GM13977 (cell line): ENCODE results near the gene EVL.

Experiments used
- DNase-seq: peaks from one replicate; pipeline ENCODE4 v3.0.0; 2012; ENCODE audit warnings: low spot score
- in situ Hi-C: fragments of 300-500 bp; cut with MboI; formaldehyde crosslinking; loops from one replicate; pipeline ENCODE4 v1.12.0; 2022; ENCODE audit warnings: low sequenced_read_pairs, low pct_unique_long_range_greater_than_20kb, mixed read lengths, inconsistent platforms; ENCODE audit not compliant: unreplicated experiment
- TF ChIP-seq, protein P1 (sequence below): IDR thresholded peaks from 2 replicates; pipeline ENCODE4 v1.5.1; 2012; ENCODE audit warnings: mild to moderate bottlenecking, control low read depth; ENCODE audit not compliant: insufficient read depth; ENCODE audit errors: extremely low read depth, missing control alignments

Gene EVL

DNA sequence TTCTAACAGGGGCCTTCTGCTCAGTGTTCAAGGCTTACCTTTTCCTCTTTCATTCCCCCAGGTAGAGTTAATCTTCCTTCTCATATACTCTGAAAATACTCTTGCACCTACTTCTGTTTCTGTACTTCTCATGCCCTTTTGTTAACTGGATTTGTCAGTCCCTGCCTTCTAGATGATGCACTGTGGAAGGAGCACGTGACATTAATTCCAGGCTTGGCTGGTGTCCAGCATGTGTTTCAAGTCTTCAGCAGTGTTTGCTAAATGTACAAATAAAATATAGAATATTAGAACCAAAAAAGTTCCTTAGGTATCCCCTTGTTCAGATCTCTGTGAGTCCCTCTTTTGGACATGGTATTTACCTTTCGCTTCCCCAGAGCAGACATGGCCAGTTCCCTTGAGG, 27.9 kb upstream of the EVL start:
- DNase-seq: no peak
- in situ Hi-C loops: no loop called here
- TF ChIP-seq, protein P1, sequence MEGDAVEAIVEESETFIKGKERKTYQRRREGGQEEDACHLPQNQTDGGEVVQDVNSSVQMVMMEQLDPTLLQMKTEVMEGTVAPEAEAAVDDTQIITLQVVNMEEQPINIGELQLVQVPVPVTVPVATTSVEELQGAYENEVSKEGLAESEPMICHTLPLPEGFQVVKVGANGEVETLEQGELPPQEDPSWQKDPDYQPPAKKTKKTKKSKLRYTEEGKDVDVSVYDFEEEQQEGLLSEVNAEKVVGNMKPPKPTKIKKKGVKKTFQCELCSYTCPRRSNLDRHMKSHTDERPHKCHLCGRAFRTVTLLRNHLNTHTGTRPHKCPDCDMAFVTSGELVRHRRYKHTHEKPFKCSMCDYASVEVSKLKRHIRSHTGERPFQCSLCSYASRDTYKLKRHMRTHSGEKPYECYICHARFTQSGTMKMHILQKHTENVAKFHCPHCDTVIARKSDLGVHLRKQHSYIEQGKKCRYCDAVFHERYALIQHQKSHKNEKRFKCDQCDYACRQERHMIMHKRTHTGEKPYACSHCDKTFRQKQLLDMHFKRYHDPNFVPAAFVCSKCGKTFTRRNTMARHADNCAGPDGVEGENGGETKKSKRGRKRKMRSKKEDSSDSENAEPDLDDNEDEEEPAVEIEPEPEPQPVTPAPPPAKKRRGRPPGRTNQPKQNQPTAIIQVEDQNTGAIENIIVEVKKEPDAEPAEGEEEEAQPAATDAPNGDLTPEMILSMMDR: no peak

GRCh38 chr14:100038065-100038464, 27.2 kb upstream of the EVL start:
- TF ChIP-seq, protein P1: no peak
- no peak for DNase-seq
- in situ Hi-C loops: no loop called here

DNA sequence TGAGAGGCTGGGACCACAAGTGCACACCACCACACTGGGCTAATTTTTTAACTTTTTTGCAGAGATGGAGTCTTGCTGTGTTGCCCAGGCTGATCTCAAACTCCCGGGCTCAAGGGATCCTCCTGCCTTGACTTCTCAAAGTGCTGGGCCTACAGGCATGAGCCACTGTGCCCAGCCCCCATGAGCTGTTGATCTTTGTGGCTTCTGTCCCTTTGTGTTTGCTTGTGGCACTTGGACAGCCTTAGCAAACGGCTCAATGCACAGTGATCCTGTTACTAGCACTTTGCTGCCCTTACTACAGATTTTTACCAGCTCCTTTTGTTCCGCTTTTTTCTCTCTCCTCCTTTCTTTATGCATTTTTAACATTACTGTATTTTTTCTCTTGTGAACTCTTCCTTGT, 25.3 kb upstream of the EVL start:
- TF ChIP-seq, protein P1: no peak
- in situ Hi-C loops: no loop called here
- DNase-seq: no peak

- DNase-seq: no peak
- in situ Hi-C loops: no loop called here
- TF ChIP-seq, protein P1: no peak
Observed at GRCh38 chr14:100041271-100041670, 24.0 kb upstream of the EVL start.

DNA sequence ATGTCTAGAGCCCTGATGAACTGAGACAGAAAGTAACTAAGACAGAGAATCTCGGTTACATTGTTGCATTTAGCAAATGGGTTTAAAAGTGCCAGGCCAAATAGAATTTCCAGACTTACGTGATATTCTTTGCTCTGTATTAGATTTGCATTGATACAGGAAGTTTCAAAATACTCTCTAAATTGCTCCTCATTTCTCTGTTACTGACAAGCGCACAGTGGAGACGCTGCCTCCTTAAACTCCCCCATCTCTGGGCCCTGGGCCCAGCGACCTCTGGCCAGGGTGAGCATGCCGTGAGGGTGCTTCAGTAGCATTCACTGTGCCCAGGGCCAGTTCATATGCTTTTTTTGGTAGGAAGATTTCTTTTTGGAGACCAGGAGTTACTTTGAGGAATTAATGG, 22.9 kb upstream of the EVL start:
- DNase-seq: no peak
- in situ Hi-C loops: no loop called here
- TF ChIP-seq, protein P1: no peak

DNA sequence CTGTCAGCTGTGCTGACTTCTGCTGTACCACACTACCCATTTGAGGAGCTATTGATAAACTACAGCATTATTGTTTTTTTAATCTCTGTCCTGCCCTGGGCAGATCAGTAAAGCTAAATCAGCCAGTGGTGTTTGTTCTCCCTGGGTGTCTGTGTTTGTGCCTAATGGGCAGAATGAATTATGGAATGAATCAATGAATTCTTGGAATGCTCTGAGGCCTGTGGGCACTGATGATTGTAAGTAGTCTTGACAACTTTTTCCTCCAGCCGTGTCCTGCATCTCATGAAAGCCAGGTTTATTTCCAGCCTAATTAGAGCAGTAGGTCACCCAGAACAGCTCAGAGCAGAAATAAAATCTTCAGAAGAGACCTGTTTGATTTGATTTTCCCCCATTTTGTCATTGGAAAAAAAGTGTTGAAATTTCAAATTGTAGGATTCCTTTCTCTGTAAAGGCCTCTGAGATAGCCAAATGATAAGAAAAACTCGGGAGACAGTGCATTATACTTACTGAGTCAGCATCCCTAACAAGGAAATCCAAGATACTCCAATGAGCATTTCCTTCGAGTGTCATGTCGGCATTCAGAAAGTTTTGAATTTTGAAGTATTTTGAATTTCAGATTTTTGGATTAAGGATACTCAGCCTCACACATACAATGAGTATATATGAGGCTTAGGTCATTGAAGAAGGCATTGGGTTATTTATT, 19.4 kb upstream of the EVL start:
- TF ChIP-seq, protein P1: no peak
- no peak for DNase-seq
- in situ Hi-C loops: no loop called here
